Measurements from ENCODE around the gene ELFN1.

The ELFN1 gene

GRCh38 chr7:1723254-1723653, 53.2 kb downstream of the ELFN1 start:
- H3K27ac Mint-ChIP-seq: no peak overlapping the region
- peaks cover 23% of the 10 kb centered on the region for H3K4me1 Mint-ChIP-seq
- no peak for TF ChIP-seq CTCF (IDR thresholded peaks at IDR 0.05; ENCODE audit: unreplicated experiment in 3 of 3)
- no peak overlapping the region for H3K4me3 Mint-ChIP-seq
- peaks cover 29% of the 10 kb centered on the region for H3K36me3 Mint-ChIP-seq (ENCODE audit: low read depth)
- H3K27me3 Mint-ChIP-seq (ENCODE audit: low read depth): peaks cover 15% of the 10 kb centered on the region
- H3K9me3 Mint-ChIP-seq: peaks cover under 1% of the 10 kb centered on the region

- peak overlapping the region in 1 of 3 experiments; percentile 44 for H3K4me3 Mint-ChIP-seq
These were observed 54.2 kb downstream of the ELFN1 start for GRCh38 chr7:1724118-1724910.

GRCh38 chr7:1725199-1725690, 55.2 kb downstream of the ELFN1 start:
- Mint-ChIP-seq H3K4me1 (peaks cover 23% of the 10 kb centered on the region), H3K4me3 (no peak overlapping the region), H3K36me3 (ENCODE audit: low read depth) (peaks cover 38% of the 10 kb centered on the region), H3K27me3 (ENCODE audit: low read depth) (peaks cover 18% of the 10 kb centered on the region), H3K9me3 (peaks cover 7% of the 10 kb centered on the region), H3K27ac (peak overlapping the region; percentile 4 to 62 (median 30))
- no peak for TF ChIP-seq CTCF (IDR thresholded peaks at IDR 0.05; ENCODE audit: unreplicated experiment in 3 of 3)

More at GRCh38 chr7:1724118-1724910, 54.2 kb downstream of the ELFN1 start:
- no peak for TF ChIP-seq CTCF (IDR thresholded peaks at IDR 0.05; ENCODE audit: unreplicated experiment in 3 of 3)
- Mint-ChIP-seq H3K27me3 (ENCODE audit: low read depth) (peaks cover 15% of the 10 kb centered on the region), H3K9me3 (peaks cover 3% of the 10 kb centered on the region), H3K36me3 (ENCODE audit: low read depth) (peaks cover 28% of the 10 kb centered on the region), H3K27ac (no peak overlapping the region), H3K4me1 (peaks cover 23% of the 10 kb centered on the region)

GRCh38 chr7:1725766-1726630, 55.9 kb downstream of the ELFN1 start:
- no peak for TF ChIP-seq CTCF (IDR thresholded peaks at IDR 0.05; ENCODE audit: unreplicated experiment in 3 of 3)
- Mint-ChIP-seq H3K27ac (peak overlapping the region; percentile 4 to 62 (median 30)), H3K9me3 (peaks cover 10% of the 10 kb centered on the region), H3K36me3 (ENCODE audit: low read depth) (peaks cover 45% of the 10 kb centered on the region), H3K27me3 (ENCODE audit: low read depth) (peaks cover 23% of the 10 kb centered on the region), H3K4me1 (peaks cover 24% of the 10 kb centered on the region), H3K4me3 (peak overlapping the region in 2 of 3 experiments; percentile 31 to 46)

GRCh38 chr7:1727079-1727478, 57.0 kb downstream of the ELFN1 start:
- peaks cover 30% of the 10 kb centered on the region for H3K27me3 Mint-ChIP-seq (ENCODE audit: low read depth)
- H3K4me1 Mint-ChIP-seq: peaks cover 32% of the 10 kb centered on the region
- no peak overlapping the region for H3K4me3 Mint-ChIP-seq

More at GRCh38 chr7:1727079-1727478, 57.0 kb downstream of the ELFN1 start:
- TF ChIP-seq CTCF (IDR thresholded peaks at IDR 0.05; ENCODE audit: unreplicated experiment in 3 of 3): no peak
- no peak overlapping the region for H3K27ac Mint-ChIP-seq
- peaks cover 12% of the 10 kb centered on the region for H3K9me3 Mint-ChIP-seq
- peaks cover 53% of the 10 kb centered on the region for H3K36me3 Mint-ChIP-seq (ENCODE audit: low read depth)

Data from nephron (organoid).